Inflammatory macrophage treated with lipopolysaccharide for 4 hours (primary cell): ENCODE measurements around the gene PSMD13.

Experiments
- DNase-seq: peaks from one replicate; pipeline ENCODE4 v3.0.0-alpha.2; 2020

PSMD13 gene

GRCh38 chr11:290621-291231, 54.0 kb downstream of the PSMD13 start:
- DNase-seq: no peak

- no peak for DNase-seq
These were observed 54.8 kb downstream of the PSMD13 start for GRCh38 chr11:291281-292210.

GRCh38 chr11:292211-293121, 55.7 kb downstream of the PSMD13 start:
- DNase-seq: no peak

GRCh38 chr11:293271-293851, 56.6 kb downstream of the PSMD13 start:
- DNase-seq: no peak

GRCh38 chr11:293852-294661, 57.3 kb downstream of the PSMD13 start:
- DNase-seq: no peak

GRCh38 chr11:294780-295179, 58.0 kb downstream of the PSMD13 start:
- DNase-seq: no peak

GRCh38 chr11:295351-296170, 58.8 kb downstream of the PSMD13 start:
- no peak for DNase-seq

GRCh38 chr11:296171-297050, 59.6 kb downstream of the PSMD13 start:
- no peak for DNase-seq

- DNase-seq: no peak
These were observed 60.3 kb downstream of the PSMD13 start for GRCh38 chr11:297051-297585.

- DNase-seq: peak; percentile 49
These were observed 61.0 kb downstream of the PSMD13 start for GRCh38 chr11:297586-298405.

GRCh38 chr11:298406-299065, 61.8 kb downstream of the PSMD13 start:
- DNase-seq: no peak

- no peak for DNase-seq
These were observed 62.5 kb downstream of the PSMD13 start, which contains the start of gene IFITM5 for GRCh38 chr11:299081-299891. Gene IFITM5, minus strand, starts transcription at chr11:299526. Its CDS starts 36 bp downstream, at chr11:299490.

- no peak for DNase-seq
These were observed 63.4 kb downstream of the PSMD13 start for GRCh38 chr11:299951-300735.
